ENCODE data around the gene ROS1.

- TF ChIP-seq POLR2AphosphoS5 (IDR thresholded peaks at IDR 0.05; ENCODE audit: low read depth, low read length) = no peak
- no peak for TF ChIP-seq POLR2A (IDR thresholded peaks at IDR 0.05; ENCODE audit: low read depth, low read length)
These were observed 46.9 kb upstream of the ROS1 start for GRCh38 chr6:117472667-117473066.

All from GM12892 (cell line).